Subcutaneous abdominal adipose tissue (tissue), 5 donors: ENCODE results near the gene IFIT1B.
"Not testable (repeated sequence)": the region's sequence is repeated elsewhere in the genome, so short reads cannot be mapped to it uniquely, and the experiment has no call there.

Experiments used
- H3K27ac ChIP-seq: one replicate; pipeline ENCODE4 v1.7.0; 2013; ENCODE audit warnings: low read depth, mild to moderate bottlenecking, inconsistent platforms, low read length, moderate library complexity
- H3K27me3 ChIP-seq, 5 donors: one replicate each; pipeline ENCODE4 v1.7.0; 2013; ENCODE audit warnings: low read length in 5 of 5, inconsistent platforms in 1 of 5; ENCODE audit not compliant: control insufficient read depth in 5 of 5, insufficient read depth in 4 of 5
- H3K36me3 ChIP-seq, 5 donors: one replicate each; pipeline ENCODE4 v1.7.0; 2013; ENCODE audit warnings: low read length in 5 of 5; ENCODE audit not compliant: control insufficient read depth in 5 of 5, insufficient read depth in 5 of 5
- H3K4me1 ChIP-seq, 5 donors: one replicate each; pipeline ENCODE4 v1.7.0; 2013; ENCODE audit warnings: low read length in 5 of 5, mild to moderate bottlenecking in 3 of 5, moderate library complexity in 1 of 5; ENCODE audit not compliant: control insufficient read depth in 5 of 5, insufficient read depth in 5 of 5
- H3K4me3 ChIP-seq, 5 donors: one replicate each; pipeline ENCODE4 v1.7.0; 2013; ENCODE audit warnings: low read length in 5 of 5, low read depth in 1 of 5
- H3K9ac ChIP-seq, 5 donors: one replicate each; pipeline ENCODE4 v1.7.0; 2013; ENCODE audit warnings: low read length in 5 of 5, mild to moderate bottlenecking in 4 of 5, moderate library complexity in 3 of 5
- H3K9me3 ChIP-seq, 5 donors: one replicate each; pipeline ENCODE4 v1.7.0; 2013; ENCODE audit warnings: low read length in 5 of 5; ENCODE audit not compliant: control insufficient read depth in 5 of 5
- donor health status: healthy.
- donor health status: healthy.
- donor health status: healthy.
- donor health status: healthy.
- donor health status: healthy.

The IFIT1B gene

DNA sequence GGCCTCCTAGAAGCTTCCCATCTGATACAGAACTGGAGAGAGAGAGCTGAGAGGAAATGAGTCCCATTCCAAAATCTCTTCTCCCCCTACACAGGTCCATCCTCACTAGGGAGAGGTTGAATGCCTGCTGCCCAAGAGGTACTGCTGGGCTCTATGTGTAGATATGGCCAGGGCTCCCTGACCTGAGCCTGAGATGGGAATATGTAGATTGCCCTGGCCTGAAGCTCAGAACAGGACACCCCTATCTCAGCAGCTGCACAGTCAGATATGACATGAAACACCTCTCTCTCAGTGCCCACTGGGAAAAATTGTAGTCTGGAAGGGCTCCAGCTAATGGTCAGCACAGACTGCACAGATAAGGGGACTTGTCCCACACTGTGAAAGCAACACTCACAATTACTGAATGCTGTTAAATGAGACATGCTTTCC is 3.1 kb upstream of the IFIT1B start:
- peaks cover 11 to 25% (median 20%) of the 10 kb centered on the region in 5 donors for H3K4me1 ChIP-seq
- no peaks in the 10 kb centered on the region for H3K27me3 ChIP-seq
- H3K36me3 ChIP-seq = no peaks in the 10 kb centered on the region
- H3K27ac ChIP-seq = peak overlapping the region; percentile 92
- H3K4me3 ChIP-seq = no peak overlapping the region
- no peaks in the 10 kb centered on the region for H3K9me3 ChIP-seq
- H3K9ac ChIP-seq = peak overlapping the region in 3 of 5 donors; percentile 8 to 48 (median 48)

DNA sequence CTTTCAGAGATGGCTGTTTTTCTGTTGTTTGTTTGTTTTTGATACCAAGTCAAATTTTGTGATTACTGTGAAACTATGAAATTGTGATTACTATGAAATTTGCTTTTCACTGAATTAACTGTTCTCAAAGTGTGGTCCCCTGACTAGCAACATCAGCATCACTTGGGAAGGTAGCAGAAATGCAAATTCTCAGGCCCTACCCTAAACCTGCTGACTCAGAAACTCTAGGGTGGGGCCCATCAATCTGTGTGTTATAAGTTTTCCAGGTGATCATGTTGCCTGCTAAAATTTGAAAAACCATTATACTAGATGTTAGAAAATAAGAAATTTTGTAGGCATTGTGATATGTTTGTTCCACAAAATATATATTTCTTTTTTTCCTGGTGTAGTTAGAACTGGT is 1.2 kb downstream of the IFIT1B start:
- Histone ChIP-seq H3K27me3 (no peaks in the 10 kb centered on the region), H3K27ac (no peak overlapping the region), H3K4me3 (no peak overlapping the region), H3K9ac (no peak overlapping the region), H3K36me3 (no peaks in the 10 kb centered on the region), H3K4me1 (peaks cover 8 to 15% (median 12%) of the 10 kb centered on the region in 5 donors), H3K9me3 (no peaks in the 10 kb centered on the region)

DNA sequence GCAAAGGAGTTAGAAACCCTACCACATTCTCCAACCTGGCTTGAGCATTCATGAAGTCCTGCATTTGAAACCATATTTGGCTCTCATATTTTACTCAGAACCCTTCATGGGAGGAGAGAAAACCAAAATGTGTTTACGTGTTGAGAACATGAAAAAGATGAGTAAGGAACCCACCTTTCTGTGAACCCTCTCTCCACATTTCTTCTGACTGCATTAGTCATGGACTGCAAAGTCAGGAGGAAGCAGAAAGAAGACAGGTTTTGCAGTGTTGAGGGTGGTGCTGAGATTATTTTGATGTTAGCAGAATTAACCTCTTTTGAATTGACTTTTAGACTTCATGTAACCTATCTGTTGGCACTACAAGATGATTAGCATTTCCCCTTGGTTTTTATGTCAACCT is 4.9 kb downstream of the IFIT1B start:
- Histone ChIP-seq H3K36me3 (no peaks in the 10 kb centered on the region), H3K27me3 (no peaks in the 10 kb centered on the region), H3K9ac (no peak overlapping the region), H3K27ac (no peak overlapping the region), H3K9me3 (no peaks in the 10 kb centered on the region), H3K4me3 (no peak overlapping the region), H3K4me1 (peaks cover 0 to 4% (median 0%) of the 10 kb centered on the region in 5 donors)

DNA sequence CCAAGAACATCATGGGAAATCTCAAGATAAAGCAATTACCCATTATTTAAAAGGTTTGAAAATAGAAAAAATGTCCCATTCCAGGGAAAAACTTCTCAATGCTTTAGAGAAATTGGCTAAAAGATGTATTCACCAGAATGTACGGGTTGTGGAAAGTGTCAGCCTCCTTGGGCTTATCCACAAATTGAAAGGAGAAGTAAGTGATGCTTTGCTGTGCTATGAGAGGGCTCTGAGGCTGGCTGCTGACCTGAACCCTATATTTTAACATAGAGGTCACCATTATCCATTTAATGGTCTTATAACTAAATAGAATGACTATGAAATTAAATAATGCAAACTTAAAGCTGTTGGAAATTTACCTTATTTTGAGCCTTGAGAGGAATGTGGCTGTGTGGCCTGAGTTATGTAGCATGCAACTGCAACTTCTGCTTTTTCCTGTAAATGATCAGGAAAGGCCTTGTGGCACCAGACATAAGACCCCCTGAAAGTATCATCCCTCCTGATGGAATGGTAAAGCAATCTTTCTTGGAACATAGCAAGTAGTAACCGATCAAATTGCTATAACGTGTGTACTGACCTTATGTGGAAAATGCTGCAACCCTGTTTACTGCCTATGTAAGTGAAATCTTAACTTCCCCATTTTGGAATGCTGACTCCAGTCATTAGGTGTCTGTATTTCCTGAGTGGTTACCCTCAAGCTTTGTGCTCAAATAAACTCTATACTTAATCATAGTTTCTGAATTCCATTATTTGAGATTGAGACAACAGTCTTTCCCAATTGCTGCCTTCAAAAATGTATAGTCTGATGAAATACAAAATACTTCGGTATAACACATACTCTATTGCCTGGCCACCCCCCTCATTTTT is 6.9 kb downstream of the IFIT1B start:
- Histone ChIP-seq H3K4me3 (no peak overlapping the region), H3K9ac (no peak overlapping the region), H3K9me3 (no peaks in the 10 kb centered on the region), H3K27me3 (no peaks in the 10 kb centered on the region), H3K4me1 (peaks cover 0 to 4% (median 0%) of the 10 kb centered on the region in 5 donors), H3K27ac (no peak overlapping the region), H3K36me3 (no peaks in the 10 kb centered on the region)

DNA sequence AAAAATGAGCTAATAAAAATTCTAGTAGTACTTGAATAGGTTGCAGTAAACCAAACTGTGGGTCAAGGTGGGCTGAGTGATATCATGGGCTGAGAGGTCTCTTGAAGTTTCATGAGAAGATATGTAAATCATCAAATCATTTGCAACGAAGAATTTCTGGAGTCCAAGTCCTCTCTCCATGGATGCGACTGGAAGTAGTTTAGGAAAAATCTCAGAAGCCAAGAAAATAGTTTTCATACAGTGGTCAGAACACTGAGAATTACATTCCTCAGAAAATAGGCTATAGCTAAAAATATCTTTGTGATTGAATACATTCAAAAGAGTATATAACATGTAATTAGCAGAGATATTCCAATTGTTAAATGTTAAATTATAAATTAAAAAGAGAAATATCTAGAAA is 10.9 kb downstream of the IFIT1B start:
- Histone ChIP-seq H3K27me3 (no peaks in the 10 kb centered on the region), H3K4me3 (no peak overlapping the region), H3K9me3 (no peaks in the 10 kb centered on the region), H3K27ac (no peak overlapping the region), H3K4me1 (peaks cover 0 to 30% (median 24%) of the 10 kb centered on the region in 5 donors), H3K36me3 (no peaks in the 10 kb centered on the region), H3K9ac (no peak overlapping the region)

DNA sequence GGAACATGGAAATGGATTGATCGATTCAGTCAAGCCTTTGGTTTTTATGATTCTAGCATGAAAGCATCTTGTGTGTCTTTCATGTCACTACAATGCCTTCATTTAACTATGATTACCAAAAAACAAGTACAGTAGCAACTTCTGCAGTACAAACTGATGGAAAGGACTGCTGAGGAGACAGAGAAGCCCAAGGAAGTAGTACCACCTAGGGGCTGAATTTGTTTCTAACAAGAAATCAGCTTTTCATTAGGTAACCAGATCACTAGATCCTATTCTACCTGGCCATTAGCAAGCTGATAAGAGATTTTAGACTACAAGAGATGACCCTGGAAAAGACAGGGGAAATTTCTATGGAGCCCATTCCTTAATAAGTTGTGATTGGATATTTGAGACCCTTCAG is 11.4 kb downstream of the IFIT1B start:
- Histone ChIP-seq H3K9ac (no peak overlapping the region), H3K27me3 (no peaks in the 10 kb centered on the region), H3K4me3 (no peak overlapping the region), H3K36me3 (no peaks in the 10 kb centered on the region), H3K27ac (no peak overlapping the region), H3K9me3 (no peaks in the 10 kb centered on the region), H3K4me1 (peaks cover 0 to 32% (median 29%) of the 10 kb centered on the region in 5 donors)

DNA sequence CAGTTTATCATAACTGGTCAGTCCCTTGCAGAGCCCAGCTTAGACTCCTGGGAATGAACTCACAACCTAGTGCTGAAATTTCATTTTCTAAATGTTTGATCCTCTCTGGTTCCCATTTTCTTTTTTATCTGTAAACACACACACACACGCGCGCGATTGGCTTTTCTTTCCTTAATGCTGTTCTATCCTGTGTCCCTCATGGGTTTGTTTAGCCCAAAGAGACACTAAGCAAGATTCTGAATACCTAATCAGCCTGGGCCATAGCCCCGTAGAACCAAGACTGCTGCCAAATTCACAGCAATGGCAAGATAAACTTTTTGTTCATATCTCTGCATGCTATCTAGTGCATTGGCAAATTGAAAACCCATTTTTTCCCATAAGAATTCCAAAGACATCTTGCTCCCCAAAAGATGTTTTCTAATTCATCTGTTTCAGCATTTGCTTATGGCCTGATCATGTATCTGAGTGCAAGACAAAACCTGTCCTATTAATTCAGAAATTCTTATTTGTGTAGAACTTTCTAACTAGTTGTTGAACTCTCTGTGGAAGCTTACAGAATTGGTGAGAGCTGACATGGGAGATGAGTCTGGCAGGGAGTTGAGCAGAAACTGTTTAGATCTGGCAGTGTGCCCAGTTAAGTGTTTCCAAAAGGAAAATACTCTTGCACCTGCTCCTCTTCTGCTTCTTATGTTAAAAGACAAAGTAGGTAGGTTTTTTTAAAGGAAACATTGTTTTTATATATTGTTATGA is 12.8 kb downstream of the IFIT1B start:
- Histone ChIP-seq H3K36me3 (no peaks in the 10 kb centered on the region), H3K27ac (peak overlapping the region; percentile 3), H3K9me3 (no peaks in the 10 kb centered on the region), H3K27me3 (no peaks in the 10 kb centered on the region), H3K9ac (no peak overlapping the region), H3K4me1 (peaks cover 0 to 40% (median 32%) of the 10 kb centered on the region in 5 donors), H3K4me3 (no peak overlapping the region)

DNA sequence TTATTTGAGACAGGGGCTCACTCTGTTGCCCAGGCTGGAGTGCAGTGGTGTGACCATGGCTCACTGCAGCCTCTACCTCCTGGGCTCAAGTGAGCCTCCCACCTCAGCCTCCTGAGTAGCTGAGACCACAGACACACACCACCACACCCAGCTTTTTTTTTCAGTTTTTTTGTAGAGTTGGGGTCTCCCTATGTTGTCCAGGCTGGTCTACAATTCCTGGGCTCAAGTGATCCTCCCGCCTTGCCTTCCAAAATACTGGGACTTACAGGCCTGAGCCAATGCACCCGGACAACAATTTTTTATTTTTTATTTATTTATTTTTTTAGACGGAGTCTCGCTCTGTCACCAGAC is 13.3 kb downstream of the IFIT1B start:
- H3K4me1 ChIP-seq = peaks cover 0 to 40% (median 32%) of the 10 kb centered on the region in 5 donors
- not testable (repeated sequence) for H3K36me3 ChIP-seq, H3K9ac ChIP-seq, H3K4me3 ChIP-seq, H3K27ac ChIP-seq, H3K27me3 ChIP-seq, H3K9me3 ChIP-seq

DNA sequence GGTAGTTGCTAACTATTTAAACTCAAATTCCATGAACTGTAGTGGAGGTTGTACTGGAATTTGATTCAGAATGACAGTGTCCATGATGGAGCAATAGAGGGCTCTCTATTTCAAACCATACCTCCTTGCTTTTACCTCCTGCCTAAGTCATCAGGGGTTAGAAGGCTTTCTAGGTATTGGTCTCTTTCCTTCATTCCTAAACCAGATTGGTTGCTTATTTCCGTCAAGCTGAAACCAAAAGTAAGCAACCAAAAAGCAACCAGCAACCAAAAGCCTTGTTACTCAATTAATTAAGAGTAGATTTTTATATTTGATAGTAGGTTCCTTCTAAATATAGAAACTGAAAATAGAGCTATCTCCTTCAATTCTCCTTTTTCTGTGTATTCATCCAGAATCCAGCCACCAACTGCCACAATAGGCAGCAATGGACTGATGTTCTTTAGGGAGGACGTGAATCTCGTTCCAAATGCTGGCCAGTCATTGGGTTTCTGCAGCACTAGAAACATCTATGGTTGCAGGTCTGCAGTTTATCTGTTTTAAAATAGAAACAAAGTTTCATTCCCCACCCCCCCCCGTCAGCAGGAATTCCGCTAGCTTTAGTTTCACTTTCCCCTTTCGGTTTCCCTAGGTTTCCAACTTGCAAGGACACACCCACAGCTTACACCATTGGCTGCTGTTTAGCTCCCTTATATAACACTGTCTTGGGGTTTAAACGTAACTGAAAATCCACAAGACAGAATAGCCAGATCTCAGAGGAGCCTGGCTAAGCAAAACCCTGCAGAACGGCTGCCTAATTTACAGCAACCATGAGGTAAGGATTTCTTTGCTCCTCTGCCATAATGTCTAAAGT is 14.3 kb downstream of the IFIT1B start, which contains the start of gene IFIT1:
Gene IFIT1, plus strand, starts transcription at position 717 of the 850 bp plus-strand sequence. Its CDS starts 90 bp downstream, at position 807.
- H3K9me3 ChIP-seq = no peaks in the 10 kb centered on the region
- no peaks in the 10 kb centered on the region for H3K36me3 ChIP-seq
- peak within 1 kb of the TSS; percentile 75 to 95 (median 81) for H3K4me3 ChIP-seq
- peaks cover 0 to 40% (median 32%) of the 10 kb centered on the region in 5 donors for H3K4me1 ChIP-seq
- H3K27me3 ChIP-seq = no peaks in the 10 kb centered on the region
- peak within 1 kb of the TSS; percentile 91 for H3K27ac ChIP-seq
- peak within 1 kb of the TSS; percentile 60 to 89 (median 73) for H3K9ac ChIP-seq
